Testis (tissue), 3 donors: Measurements from ENCODE around the gene ZNF800. TPM values are rescaled to one million over a fixed set of nuclear protein-coding genes. Genes with fewer than 3 reads are reported as not detected.
"Not testable (repeated sequence)": the region's sequence is repeated elsewhere in the genome, so short reads cannot be mapped to it uniquely, and the experiment has no call there.

Source experiments
- DNase-seq: peaks from one replicate; pipeline ENCODE4 v3.0.0-alpha.2; 2019
- H3K27ac ChIP-seq, 2 donors: fragments of 200-600 bp; sonication (generic); one replicate each; pipeline ENCODE4 v1.5.1; 2019
- H3K27me3 ChIP-seq: fragments of 200-600 bp; sonication (generic); one replicate; pipeline ENCODE4 v1.5.1; 2019
- H3K36me3 ChIP-seq: fragments of 200-600 bp; sonication (generic); one replicate; pipeline ENCODE4 v1.5.1; 2017; ENCODE audit warnings: low read depth; ENCODE audit errors: missing control alignments
- H3K4me1 ChIP-seq: fragments of 200-600 bp; sonication (generic); one replicate; pipeline ENCODE4 v1.5.1; 2019
- H3K4me3 ChIP-seq, 2 donors: fragments of 200-600 bp; sonication (generic); one replicate each; pipeline ENCODE4 v1.5.1; 2017 to 2019
- H3K9me3 ChIP-seq: fragments of 200-600 bp; sonication (generic); one replicate; pipeline ENCODE4 v1.5.1; 2017
- POLR2A ChIP-seq: fragments of 450-650 bp; IDR thresholded peaks from one replicate; pipeline ENCODE4 v1.6.1; 2017; ENCODE audit warnings: antibody characterized with exemption, mild to moderate bottlenecking, moderate library complexity
- WGBS, 2 donors: methylation state at CpG; one replicate each; pipeline ENCODE4 v1.1.5; 2018; 5-methylcytosine and 5-hydroxymethylcytosine counted together
- intact Hi-C: fragments of 100-400 bp; cut with DNase I; formaldehyde crosslinking; loops from one replicate; pipeline ENCODE4 v1.15.1; 2023; ENCODE audit warnings: low total_unique reads
- polyA plus RNA-seq: library from polyadenylated mRNA; stranded (reverse); fragments of 350-450 nt; fragmentation: Illumina TruSeq; extraction: RNeasy Lipid Tissue Mini Kit (QIAGEN cat#74804); gene quantifications from one replicate; pipeline ENCODE4 v1.2.3, GENCODE V29; 2014; ENCODE audit warnings: low read depth, low replicate concordance; ENCODE audit not compliant: insufficient read depth
- total RNA-seq, 2 donors: library from RNA; depleted of rRNA; stranded (reverse); fragments of >200 nt; gene quantifications; one replicate each; pipeline ENCODE4 v1.2.3, GENCODE V29; 2016
- TF ChIP-seq, protein P1 (sequence below), 3 experiments: fragments of 450-650 bp in 2 of 3; fragments of 200-600 bp in 1 of 3; sonication (generic) in 1 of 3; IDR thresholded peaks; one replicate each; pipeline ENCODE4 v1.5.1; 2016 to 2019; ENCODE audit warnings: antibody characterized with exemption in 3 of 3, mild to moderate bottlenecking in 2 of 3, moderate library complexity in 1 of 3

The ZNF800 gene
- total and polyA plus RNA-seq, 3 donors from 2014 or later, result 31.5 to 44.3 (median 40.7) TPM

DNA sequence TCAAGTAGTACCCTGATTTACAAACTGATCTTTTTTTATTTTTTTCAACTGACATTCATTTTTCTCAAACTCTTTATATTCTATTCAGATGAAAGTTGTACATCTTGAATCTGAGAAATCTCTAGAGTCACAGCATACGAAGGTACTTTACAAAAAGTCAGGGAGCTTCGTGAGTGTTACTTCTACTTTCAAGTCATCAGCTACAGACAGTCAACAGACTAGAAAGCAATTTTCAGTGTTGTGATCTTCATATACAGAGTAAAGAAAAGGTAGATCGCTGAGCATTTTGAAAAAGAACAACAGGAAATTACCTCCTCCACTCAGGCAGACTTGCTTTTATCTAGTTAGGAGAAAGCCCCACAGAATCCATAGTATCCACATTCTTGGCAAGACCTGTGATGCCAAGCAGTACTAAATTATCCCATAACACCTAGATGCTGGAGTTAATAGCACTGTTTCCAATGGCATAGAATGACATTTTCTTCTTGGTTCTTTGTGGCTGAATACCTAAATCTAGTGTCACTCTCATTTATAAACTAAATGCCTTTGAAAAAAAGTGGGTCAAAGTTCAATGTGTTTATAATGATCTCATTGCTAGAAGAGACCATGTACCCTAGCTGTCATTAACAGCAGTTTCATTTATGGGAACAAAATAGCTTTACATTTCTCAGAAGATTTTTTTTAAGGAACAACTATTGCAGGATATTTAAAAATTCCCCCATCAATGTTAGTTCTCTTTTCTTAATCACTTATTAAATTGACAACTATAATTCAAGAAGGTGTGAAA is 12.0 kb upstream of the ZNF800 start:
- Histone ChIP-seq H3K4me3 (no peak overlapping the region), H3K27ac (no peak overlapping the region), H3K4me1 (no peaks in the 10 kb centered on the region), H3K27me3 (no peaks in the 10 kb centered on the region), H3K9me3 (no peaks in the 10 kb centered on the region), H3K36me3 (no peaks in the 10 kb centered on the region)
- no peak for DNase-seq
- no peak for TF ChIP-seq POLR2A
- TF ChIP-seq, protein P1, sequence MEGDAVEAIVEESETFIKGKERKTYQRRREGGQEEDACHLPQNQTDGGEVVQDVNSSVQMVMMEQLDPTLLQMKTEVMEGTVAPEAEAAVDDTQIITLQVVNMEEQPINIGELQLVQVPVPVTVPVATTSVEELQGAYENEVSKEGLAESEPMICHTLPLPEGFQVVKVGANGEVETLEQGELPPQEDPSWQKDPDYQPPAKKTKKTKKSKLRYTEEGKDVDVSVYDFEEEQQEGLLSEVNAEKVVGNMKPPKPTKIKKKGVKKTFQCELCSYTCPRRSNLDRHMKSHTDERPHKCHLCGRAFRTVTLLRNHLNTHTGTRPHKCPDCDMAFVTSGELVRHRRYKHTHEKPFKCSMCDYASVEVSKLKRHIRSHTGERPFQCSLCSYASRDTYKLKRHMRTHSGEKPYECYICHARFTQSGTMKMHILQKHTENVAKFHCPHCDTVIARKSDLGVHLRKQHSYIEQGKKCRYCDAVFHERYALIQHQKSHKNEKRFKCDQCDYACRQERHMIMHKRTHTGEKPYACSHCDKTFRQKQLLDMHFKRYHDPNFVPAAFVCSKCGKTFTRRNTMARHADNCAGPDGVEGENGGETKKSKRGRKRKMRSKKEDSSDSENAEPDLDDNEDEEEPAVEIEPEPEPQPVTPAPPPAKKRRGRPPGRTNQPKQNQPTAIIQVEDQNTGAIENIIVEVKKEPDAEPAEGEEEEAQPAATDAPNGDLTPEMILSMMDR (IDR thresholded peaks at IDR 0.05), result no peak
- 55 to 56% methylated on average over 3 of the region's 3 CpGs for WGBS, 2 donors
- intact Hi-C loops, result no loop called here

DNA sequence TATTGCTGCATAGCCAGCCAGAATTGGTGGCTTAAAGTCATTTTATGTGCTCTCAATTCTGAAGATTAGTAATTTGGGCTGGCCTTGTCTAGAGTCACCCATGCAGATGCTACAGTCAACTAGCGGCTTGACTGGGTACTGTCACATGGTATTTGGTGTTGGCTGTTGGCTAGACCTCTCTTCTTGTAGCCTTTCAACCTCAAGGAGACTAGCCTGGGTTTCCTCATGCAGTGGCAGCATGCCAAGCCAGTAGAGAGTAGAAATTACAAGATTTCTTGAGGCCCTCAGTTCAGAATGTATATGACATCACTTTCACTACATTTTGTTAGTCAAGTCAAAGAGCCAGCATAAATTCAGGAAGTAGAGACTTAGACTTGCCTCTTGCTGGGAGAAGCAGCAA is 3.7 kb upstream of the ZNF800 start:
- WGBS, 2 donors, result 71 to 83% methylated on average over 1 of the region's 1 CpG
- intact Hi-C loops, result no loop called here
- TF ChIP-seq POLR2A, result no peak
- TF ChIP-seq, protein P1 (IDR thresholded peaks at IDR 0.05), result no peak

DNA sequence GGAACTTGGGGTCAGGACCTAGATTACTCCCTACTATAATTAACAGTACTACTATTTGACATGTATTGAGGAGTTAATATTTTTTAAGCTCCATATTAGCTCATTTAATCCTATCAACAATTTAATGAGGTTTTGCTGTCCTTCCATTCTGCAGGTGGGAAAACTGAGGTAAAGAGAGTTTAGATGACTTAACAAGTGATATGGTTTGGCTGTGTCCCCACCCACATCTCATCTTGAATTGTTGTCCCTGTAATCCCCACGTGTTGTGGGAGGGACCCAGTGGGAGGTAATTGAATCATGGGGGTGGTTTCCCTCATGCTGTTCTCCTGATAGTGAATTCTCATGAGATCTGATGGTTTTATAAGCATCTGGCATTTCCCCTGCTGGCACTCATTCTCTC is 2.6 kb upstream of the ZNF800 start:
- H3K27me3 ChIP-seq, H3K4me1 ChIP-seq, H3K9me3 ChIP-seq, H3K36me3 ChIP-seq, H3K27ac ChIP-seq, intact Hi-C loops, DNase-seq, H3K4me3 ChIP-seq: not testable (repeated sequence)
- 10 to 18% methylated on average over 1 of the region's 1 CpG for WGBS, 2 donors

More for the DNA sequence above, 3.7 kb upstream of the ZNF800 start:
- no peak for DNase-seq
- no peaks in the 10 kb centered on the region for H3K27me3 ChIP-seq
- H3K36me3 ChIP-seq, result no peaks in the 10 kb centered on the region
- no peaks in the 10 kb centered on the region for H3K9me3 ChIP-seq
- no peak overlapping the region for H3K27ac ChIP-seq
- H3K4me1 ChIP-seq, result peaks cover 7% of the 10 kb centered on the region
- no peak overlapping the region for H3K4me3 ChIP-seq

DNA sequence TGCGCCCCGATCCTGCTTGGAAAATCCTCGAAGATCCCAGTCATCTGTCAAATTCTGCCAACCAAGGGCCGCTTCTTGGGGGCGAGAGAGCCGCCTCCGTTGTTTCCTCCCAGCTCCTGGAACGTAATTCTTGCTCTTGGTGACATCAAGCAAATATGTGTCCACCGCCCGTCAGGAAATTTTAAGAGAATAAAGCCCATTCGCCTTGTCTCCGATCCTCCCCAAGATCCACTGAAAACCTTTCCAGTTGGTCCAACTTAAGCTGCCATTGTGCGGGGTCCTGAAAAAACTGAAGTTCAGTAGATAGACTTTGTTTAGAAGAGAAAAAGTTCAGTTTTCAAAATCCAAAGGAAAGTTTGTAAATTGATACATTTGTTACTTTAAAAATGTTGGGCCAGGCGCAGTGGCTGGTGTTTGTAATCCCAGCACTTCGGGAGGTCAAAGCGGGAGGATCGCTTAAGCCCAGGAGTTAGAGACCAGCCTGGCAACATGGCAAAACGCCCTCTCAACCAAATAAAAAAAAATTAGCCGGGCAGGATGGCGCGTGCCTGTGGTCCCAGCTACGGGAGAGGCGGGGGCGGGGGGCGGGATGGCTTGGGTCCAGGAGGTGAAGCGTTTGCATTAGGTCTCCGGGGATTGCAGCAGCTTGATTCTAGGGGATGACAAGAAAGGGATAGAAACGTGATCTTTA is 1.0 kb upstream of the ZNF800 start:
- peak; percentile 43 for DNase-seq
- H3K27ac ChIP-seq, result peak overlapping the region; percentile 93 to 94
- intact Hi-C loops, result no loop called here
- no peaks in the 10 kb centered on the region for H3K36me3 ChIP-seq
- peaks cover 7% of the 10 kb centered on the region for H3K4me1 ChIP-seq
- 1% methylated on average over 28 of the region's 28 CpGs for WGBS, 2 donors
- no peaks in the 10 kb centered on the region for H3K9me3 ChIP-seq
- H3K4me3 ChIP-seq, result peak overlapping the region; percentile 93 to 99
- no peaks in the 10 kb centered on the region for H3K27me3 ChIP-seq
- TF ChIP-seq, protein P1 (IDR thresholded peaks at IDR 0.05), result no peak
- TF ChIP-seq POLR2A, result no peak

DNA sequence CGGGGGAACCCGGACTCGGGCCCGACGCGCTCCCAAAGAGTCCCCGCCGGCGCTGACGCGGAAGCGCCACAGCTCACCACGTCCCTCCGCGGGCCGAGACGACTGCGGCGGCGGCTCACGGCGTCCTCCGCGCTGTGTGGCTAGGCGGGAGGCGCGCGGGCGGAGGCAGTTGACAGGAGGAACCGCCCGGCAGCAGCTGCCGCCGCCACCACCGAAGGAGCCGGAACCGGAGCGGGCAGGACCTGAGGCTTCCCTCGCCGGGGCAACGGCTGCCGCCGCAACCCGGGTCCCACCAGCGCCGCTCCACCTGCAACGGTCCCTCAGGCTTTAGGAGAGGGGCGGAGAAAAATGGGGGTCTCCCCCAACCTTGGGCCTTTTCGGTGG is 334 bp downstream of the ZNF800 start:
- peak; percentile 73 for DNase-seq

More for the DNA sequence above, 334 bp downstream of the ZNF800 start:
- H3K4me1 ChIP-seq, result peaks cover 7% of the 10 kb centered on the region
- no peaks in the 10 kb centered on the region for H3K9me3 ChIP-seq
- H3K27ac ChIP-seq, result peak overlapping the region; percentile 85 to 93
- intact Hi-C loops, result no loop called here
- peak overlapping the region; percentile 93 to 99 for H3K4me3 ChIP-seq
- TF ChIP-seq, protein P1 (IDR thresholded peaks at IDR 0.05), result no peak
- no peak for TF ChIP-seq POLR2A
- 0% methylated on average over 11 of the region's 48 CpGs; no CpG with 5 or more reads in 1 of the 2 donors for WGBS, 2 donors
- no peaks in the 10 kb centered on the region for H3K36me3 ChIP-seq
- no peaks in the 10 kb centered on the region for H3K27me3 ChIP-seq
